ENCODE data around the gene MRPL4.
"Not testable (repeated sequence)": the region's sequence is repeated elsewhere in the genome, so short reads cannot be mapped to it uniquely, and the experiment has no call there.

MRPL4 gene

GRCh38 chr19:10238172-10238783 lies 13.7 kb upstream of the MRPL4 start:
- Histone ChIP-seq H3K36me3 (no peaks in the 10 kb centered on the region), H3K4me1 (ENCODE audit: control insufficient read depth in 1 of 2, insufficient read depth in 1 of 2, low read depth in 1 of 2, low read length in 1 of 2) (peaks cover 7 to 8% of the 10 kb centered on the region in 2 experiments), H3K27me3 (peaks cover 1% of the 10 kb centered on the region), H3K27ac (no peak overlapping the region), H3K4me3 (ENCODE audit: low read depth in 1 of 2, low read length in 1 of 2) (no peak overlapping the region), H3K9me3 (no peaks in the 10 kb centered on the region)
- TF ChIP-seq, protein P1, sequence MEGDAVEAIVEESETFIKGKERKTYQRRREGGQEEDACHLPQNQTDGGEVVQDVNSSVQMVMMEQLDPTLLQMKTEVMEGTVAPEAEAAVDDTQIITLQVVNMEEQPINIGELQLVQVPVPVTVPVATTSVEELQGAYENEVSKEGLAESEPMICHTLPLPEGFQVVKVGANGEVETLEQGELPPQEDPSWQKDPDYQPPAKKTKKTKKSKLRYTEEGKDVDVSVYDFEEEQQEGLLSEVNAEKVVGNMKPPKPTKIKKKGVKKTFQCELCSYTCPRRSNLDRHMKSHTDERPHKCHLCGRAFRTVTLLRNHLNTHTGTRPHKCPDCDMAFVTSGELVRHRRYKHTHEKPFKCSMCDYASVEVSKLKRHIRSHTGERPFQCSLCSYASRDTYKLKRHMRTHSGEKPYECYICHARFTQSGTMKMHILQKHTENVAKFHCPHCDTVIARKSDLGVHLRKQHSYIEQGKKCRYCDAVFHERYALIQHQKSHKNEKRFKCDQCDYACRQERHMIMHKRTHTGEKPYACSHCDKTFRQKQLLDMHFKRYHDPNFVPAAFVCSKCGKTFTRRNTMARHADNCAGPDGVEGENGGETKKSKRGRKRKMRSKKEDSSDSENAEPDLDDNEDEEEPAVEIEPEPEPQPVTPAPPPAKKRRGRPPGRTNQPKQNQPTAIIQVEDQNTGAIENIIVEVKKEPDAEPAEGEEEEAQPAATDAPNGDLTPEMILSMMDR (IDR thresholded peaks at IDR 0.05): no peak

DNA sequence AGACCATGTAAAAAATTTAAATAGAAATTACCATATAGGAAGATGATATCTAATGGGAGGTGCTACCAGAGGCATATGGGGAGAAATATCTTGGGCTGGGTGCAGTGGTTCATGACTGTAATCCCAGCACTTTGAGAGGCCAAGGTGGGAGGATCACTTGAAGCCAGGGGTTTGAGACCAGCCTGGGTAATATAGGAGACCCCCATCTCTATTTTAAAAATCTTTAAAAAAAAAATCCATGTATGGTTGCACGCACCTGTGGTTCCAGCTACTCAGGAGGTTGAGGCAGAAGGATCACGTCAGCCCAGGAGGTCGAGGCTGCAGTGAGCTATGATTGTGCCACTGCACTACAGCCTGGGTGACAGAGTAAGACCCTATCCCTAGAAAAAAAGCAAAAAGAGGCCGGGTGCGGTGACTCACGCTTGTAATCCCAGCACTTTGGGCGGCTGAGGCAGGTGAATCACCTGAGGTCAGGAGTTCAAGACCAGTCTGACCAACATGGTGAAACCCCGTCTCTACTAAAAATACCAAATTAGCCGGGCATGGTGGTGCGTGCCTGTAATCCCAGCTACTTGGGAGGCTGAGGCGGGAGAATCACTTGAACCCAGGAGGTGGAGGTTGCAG lies 10.1 kb upstream of the MRPL4 start:
- H3K27ac ChIP-seq; H3K4me1 ChIP-seq (ENCODE audit: control insufficient read depth in 1 of 2, insufficient read depth in 1 of 2, low read depth in 1 of 2, low read length in 1 of 2); H3K9me3 ChIP-seq; H3K36me3 ChIP-seq; H3K4me3 ChIP-seq (ENCODE audit: low read depth in 1 of 2, low read length in 1 of 2); H3K27me3 ChIP-seq: not testable (repeated sequence)

- H3K27ac ChIP-seq: no peak overlapping the region
- no peaks in the 10 kb centered on the region for H3K9me3 ChIP-seq
- H3K4me1 ChIP-seq (ENCODE audit: control insufficient read depth in 1 of 2, insufficient read depth in 1 of 2, low read depth in 1 of 2, low read length in 1 of 2): no peaks in the 10 kb centered on the region
- no peaks in the 10 kb centered on the region for H3K27me3 ChIP-seq
- no peaks in the 10 kb centered on the region for H3K36me3 ChIP-seq
- TF ChIP-seq, protein P1 (IDR thresholded peaks at IDR 0.05): no peak
- H3K4me3 ChIP-seq (ENCODE audit: low read depth in 1 of 2, low read length in 1 of 2): no peak overlapping the region
Observed at GRCh38 chr19:10243606-10244005, 8.4 kb upstream of the MRPL4 start.

- H3K27ac ChIP-seq: no peak overlapping the region
- TF ChIP-seq, protein P1 (IDR thresholded peaks at IDR 0.05): no peak
- no peaks in the 10 kb centered on the region for H3K27me3 ChIP-seq
- no peaks in the 10 kb centered on the region for H3K4me1 ChIP-seq (ENCODE audit: control insufficient read depth in 1 of 2, insufficient read depth in 1 of 2, low read depth in 1 of 2, low read length in 1 of 2)
- no peak overlapping the region for H3K4me3 ChIP-seq (ENCODE audit: low read depth in 1 of 2, low read length in 1 of 2)
- no peaks in the 10 kb centered on the region for H3K36me3 ChIP-seq
- H3K9me3 ChIP-seq: no peaks in the 10 kb centered on the region
Observed at GRCh38 chr19:10245189-10245939, 6.7 kb upstream of the MRPL4 start.

- H3K36me3 ChIP-seq: no peaks in the 10 kb centered on the region
- no peaks in the 10 kb centered on the region for H3K9me3 ChIP-seq
- peaks cover 0 to 5% of the 10 kb centered on the region in 2 experiments for H3K4me1 ChIP-seq (ENCODE audit: control insufficient read depth in 1 of 2, insufficient read depth in 1 of 2, low read depth in 1 of 2, low read length in 1 of 2)
- TF ChIP-seq, protein P1 (IDR thresholded peaks at IDR 0.05): no peak
- no peak overlapping the region for H3K27ac ChIP-seq
- no peak overlapping the region for H3K4me3 ChIP-seq (ENCODE audit: low read depth in 1 of 2, low read length in 1 of 2)
- no peaks in the 10 kb centered on the region for H3K27me3 ChIP-seq
Observed at GRCh38 chr19:10246511-10246910, 5.5 kb upstream of the MRPL4 start.

DNA sequence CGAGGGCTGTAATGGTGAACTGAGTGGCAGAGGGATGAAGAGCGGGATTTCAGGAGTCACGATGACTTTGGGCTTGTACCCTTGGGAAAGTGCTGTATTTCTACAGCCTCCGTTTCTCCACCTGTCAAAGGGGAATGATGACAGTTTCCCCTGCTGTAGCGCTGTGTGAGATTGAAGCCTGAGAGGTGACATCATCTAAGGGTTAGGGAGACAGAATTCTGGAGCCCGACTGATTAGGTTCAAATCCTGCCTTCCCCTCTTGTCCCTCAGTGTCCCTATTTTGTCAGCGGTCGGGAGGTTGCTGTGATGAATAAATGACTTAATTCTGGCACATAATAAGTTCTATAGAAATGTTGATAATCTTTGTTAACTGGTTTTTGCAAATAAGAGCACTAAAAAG lies 693 bp downstream of the MRPL4 start:
- Histone ChIP-seq H3K36me3 (peaks cover 10% of the 10 kb centered on the region), H3K27ac (peak overlapping the region; percentile 76), H3K4me3 (ENCODE audit: low read depth in 1 of 2, low read length in 1 of 2) (peak overlapping the region; percentile 94 to 97), H3K9me3 (no peaks in the 10 kb centered on the region), H3K27me3 (no peaks in the 10 kb centered on the region), H3K4me1 (ENCODE audit: control insufficient read depth in 1 of 2, insufficient read depth in 1 of 2, low read depth in 1 of 2, low read length in 1 of 2) (peaks cover 10 to 13% of the 10 kb centered on the region in 2 experiments)
- TF ChIP-seq, protein P1 (IDR thresholded peaks at IDR 0.05): no peak

Data from neutrophil (primary cell).